ENCODE data around the gene DOK7.
"Not testable (repeated sequence)": the region's sequence is repeated elsewhere in the genome, so short reads cannot be mapped to it uniquely, and the experiment has no call there.

The DOK7 gene

DNA sequence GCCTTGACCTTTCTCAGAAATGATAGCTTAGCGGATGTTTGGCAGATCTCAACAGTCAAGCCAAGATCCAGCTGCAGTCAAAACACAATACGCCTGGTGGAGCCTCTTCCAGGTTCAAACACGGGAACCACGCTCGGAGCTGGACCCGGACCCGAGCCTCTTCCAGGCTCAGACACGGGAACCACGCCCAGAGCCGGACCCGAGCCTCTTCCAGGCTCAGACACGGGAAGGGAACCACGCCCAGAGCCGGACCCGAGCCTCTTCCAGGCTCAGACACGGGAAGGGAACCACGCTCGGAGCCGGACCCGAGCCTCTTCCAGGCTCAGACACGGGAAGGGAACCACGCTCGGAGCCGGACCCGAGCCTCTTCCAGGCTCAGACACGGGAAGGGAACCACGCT is 48.5 kb downstream of the DOK7 start:
- not testable (repeated sequence) for FAIRE-seq

DNA sequence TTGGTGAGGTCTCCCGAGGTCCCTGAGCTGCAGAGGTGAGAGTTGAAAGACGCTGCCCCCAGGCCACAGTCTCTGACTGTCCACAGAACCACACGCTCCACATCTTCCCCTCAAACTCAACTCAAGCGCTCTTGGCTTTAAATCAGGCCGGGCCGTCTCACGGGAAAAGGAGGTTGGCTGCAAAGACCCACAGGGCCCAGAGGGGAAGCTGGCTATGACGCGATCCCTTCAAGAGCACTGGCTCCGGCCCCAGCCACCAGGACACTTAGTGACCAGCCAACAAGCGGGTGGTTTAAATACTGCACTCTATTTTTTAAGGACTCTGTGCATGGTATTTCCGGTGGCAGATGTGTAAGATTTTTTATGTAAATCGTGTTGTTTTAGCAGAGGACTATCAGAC is 49.2 kb downstream of the DOK7 start:
- no peak for FAIRE-seq

DNA sequence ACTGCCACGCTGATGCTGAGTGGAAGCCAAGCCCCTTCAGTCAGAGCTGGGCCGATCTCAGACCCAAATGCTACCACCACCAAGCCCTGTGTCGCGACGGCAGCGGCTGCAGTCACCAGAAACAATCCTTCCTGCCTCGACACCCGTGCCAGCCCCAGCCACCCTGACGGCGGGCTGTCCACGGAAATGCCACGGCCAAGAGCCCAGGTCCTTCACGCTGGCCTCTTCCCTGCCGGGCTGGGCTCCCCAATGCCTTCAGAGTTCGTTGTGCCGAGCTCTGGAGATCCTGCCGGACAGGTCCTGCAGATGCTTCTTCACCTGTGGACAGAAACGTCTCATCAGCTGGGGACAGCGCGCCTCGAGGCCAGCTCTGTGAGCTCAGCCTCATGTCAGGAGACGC is 49.6 kb downstream of the DOK7 start:
- no peak for FAIRE-seq

DNA sequence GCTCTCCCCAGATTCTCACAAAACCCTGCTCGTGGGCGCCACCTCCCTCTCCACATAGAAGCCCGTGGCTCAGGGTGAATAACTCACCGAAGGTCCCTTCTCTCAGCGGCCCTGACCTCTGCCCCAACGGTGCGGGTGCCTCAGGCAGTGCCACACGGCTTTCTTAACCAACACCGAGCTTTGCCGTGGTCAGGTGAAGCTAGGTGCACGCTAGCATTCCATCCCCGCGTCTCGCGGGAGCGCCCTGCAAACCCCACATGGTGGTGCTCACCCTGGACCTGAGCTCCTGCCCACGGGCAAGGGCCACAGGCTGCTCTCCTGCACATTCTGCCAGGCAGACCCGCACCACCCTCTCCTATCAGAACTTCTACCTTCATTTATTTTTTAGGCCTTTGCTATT is 50.7 kb downstream of the DOK7 start:
- no peak for FAIRE-seq

DNA sequence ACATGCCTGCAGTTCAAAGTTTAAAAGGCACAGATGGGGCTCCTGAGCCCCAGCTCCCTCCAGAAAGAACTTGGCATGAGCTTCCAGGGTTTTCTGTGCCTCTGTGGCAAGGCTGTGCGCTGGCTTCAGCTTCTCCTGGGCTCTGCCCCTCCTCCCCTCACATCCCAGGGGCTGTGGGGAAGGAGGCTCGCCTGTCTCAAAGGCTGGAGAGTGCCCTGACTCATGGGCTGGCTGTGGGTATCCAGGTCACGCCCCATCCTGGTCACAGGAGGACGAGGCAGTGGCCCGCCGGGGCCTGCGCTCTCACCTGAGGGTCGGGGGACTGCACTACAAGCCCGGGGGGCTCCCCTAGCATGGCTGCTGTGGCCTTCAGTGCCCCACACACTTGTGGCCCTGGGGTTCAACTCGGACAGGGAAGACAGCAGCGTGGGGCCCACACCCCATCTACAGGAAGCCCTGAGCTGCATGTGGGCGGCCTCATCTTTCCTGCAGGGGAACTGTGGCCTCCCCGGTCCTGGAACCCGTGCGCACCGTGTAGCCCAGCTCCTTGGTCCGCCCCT is 51.2 kb downstream of the DOK7 start:
- FAIRE-seq, result no peak

DNA sequence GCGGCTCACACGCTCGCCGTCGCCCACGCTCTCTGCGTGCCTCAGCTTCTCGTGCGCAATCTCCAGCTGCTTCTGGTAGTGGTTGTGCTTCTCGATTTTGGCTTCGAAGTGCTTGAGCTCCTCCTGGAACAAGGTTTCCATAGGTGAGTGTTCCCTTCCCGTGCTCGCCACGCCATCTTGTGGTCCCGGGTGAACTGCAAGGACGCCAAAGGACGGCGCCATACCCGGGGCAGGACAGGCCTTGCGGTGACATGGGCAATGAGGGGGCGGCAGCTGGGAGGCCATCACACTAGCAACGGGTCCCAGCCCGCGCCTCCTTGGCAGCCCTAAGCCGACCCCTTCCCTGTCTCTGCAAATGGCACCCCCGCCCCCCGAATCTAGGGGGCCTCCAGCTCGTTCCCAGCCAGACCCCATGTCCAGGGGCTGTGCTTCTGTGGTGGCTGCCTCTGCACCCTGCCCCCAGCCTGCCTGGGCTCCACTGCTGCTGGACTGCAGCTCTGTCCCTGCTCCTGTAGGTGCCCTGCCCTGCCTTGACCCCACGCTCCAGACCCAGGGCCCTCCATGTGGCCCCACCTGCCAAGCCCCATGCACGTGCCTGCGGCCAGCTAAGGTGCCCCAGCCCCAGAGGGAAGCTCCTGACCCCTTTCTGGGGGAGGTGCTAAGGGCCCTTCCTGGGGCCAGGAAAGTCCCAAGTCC is 51.8 kb downstream of the DOK7 start:
- FAIRE-seq, result no peak

DNA sequence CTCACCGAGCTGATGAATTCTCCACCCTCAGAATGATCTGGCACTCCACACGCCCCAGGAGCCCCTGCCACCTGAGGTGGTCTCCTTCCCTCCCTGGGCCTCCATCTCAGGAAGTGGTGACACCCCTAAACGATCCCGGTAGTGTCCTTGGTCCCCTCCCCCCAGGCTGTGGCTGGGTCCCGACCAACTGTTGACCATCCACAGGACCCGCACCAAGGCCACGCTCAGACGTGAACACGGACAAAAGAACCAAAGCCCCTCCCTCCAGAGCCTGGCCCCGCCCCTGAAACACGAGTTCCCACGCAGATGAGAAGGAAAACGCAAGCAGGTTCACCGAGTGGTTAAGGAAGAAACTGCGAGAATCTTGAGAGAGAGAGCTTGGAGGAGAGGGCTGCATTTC is 52.5 kb downstream of the DOK7 start:
- FAIRE-seq, result no peak

DNA sequence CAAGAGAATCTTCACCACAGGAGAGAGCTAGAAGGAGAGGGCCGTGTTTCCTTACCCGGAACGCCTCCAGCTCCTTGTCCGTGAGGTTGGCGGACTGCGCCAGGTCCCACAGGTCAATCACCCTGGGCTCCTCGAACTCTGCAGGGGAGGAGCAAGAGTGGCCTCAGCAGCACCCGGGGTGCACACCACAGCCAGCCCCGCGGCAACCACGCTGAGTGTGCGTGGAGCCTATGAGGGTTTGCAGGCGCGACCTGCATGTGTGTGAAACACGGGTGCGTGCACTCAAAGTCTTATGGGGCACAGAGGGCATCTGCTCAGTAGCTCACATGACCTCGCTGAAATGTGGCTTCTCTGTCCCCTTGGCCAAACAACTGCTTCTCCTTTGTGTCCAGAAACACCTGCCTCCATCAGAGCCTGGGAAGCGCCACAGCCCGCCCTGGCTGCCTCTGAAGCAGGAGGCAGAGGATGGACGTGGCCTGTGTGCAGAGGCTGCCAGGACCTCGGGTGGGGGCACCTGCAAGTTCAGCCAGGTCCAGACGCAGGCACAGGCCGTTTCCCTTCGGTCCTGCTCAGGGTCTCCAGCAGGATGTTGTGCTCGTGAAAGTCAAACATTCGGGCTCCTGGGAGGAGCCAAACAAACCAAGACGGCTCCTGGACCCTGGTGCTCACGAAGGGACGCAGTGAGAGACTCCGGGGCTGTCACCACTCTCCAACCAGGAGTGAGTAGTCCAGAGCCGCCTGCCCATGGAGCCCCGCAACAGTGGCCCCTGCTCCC is 53.1 kb downstream of the DOK7 start:
- FAIRE-seq, result no peak

DNA sequence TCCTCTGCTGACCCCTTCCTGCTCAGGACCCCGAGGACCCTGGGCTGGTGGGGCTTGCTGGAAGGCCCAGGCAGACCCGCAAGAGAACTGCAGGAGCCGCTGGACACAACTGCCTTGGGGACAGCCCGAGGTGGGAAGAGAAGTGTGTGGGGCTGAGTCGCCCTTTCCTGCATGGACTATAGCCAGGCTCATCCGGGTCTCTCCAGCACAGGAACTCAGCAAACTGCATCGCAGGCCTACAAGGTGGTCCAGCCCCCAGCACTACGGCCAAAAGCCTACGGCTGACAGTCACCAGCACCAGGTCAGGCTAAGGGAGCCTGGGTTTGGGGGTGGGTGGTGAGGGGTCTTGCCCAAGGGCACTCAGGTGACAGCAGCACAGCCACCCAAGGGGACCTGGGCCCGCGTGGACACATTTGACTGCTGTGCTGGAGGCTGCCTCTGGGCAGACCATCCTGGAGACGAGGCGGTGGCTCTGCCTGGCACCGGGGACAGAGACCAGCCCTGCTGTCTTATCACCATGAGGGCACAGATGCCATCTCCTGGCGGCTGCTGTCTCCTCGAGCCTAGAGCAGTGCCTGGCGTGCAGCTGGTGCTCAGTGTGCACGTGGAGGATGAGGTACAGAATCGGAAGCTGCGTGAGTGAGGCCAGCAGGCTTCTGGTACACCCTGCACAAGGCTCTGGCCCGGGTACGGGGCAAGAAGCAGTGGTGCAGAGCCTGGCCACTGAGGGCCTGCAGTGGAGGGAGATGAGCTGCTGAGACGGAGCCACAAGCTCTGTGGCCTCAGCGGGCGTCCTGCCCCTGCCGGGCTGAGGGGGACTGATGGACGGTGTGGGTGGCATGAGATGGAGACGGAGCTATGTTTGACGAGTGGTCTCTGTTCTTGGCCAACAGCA is 54.0 kb downstream of the DOK7 start:
- FAIRE-seq, result no peak

DNA sequence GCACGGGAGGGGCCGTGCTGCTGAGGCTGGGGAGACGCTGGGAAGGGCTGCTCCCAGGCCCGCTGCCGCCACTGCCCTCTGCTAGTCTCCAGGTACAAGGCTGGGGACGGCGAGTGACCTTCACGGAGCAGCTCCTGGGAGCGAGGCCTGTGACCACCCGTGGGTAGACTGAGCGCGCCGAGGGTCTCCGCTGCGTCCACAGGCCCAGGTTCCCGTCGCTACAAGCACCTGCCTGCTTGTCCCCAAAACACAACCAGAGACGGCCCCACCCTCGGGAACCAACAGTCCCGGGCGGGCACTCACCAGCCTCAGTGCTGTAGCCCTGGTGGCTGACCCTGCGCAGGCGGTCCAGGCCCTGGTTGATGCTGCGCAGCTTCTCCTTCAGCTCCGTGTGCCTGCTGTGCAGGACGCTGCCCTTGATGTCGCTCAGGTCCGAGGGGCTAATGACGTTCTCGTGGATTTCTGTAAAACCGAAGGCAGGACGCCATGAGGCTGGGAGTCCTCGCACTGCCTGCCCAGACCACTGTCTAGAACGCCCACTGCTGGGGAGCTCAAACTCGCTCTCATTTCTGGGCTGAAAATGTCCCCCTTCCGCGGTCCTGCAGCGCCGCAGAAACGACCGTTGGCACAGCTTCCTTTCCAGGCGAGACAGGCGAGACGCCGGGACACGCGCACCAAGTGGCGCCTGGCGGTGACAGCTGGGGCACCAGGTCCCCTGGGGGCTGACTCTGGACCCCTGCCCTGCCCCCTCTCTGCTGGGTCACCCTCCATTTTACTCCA is 54.8 kb downstream of the DOK7 start:
- no peak for FAIRE-seq

DNA sequence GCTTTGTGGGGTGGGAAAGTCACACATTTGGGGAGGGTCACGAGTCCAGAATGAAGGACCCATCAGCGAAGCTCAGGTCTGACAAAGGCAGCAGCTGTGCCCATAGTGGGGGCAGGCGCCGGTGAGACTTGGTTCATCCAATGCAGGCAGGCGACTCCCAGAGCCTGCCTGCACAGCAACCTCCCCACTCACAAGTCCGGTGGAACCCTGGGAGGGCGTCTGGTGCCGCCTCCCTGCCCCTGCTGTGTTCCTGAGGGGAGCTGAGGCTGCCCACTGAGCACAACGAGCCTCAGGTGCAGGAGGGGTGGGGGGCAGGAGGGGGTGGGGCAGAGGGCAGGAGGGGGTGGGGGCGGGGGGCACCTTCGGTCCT is 55.4 kb downstream of the DOK7 start:
- FAIRE-seq, result no peak

DNA sequence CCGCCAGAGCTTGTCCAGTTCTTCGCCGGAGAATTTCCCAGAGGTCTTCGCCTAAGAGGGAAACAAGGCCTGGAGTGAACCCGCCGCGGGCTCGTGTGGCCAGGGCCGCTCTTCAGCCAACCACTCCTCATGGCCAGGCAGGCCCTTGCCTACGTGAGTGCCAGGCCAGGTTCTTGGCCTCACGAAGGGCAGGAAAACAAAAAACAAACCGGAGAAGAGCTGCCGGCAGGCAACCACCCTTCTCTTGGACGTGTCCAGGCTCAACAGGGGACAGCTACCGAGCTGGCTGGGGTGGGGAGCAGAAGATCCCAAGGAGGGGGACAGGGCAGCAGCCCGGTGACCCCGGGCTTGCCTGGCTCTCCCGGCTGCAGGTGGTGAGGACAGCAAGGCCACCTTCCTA is 55.8 kb downstream of the DOK7 start:
- FAIRE-seq, result no peak

DNA sequence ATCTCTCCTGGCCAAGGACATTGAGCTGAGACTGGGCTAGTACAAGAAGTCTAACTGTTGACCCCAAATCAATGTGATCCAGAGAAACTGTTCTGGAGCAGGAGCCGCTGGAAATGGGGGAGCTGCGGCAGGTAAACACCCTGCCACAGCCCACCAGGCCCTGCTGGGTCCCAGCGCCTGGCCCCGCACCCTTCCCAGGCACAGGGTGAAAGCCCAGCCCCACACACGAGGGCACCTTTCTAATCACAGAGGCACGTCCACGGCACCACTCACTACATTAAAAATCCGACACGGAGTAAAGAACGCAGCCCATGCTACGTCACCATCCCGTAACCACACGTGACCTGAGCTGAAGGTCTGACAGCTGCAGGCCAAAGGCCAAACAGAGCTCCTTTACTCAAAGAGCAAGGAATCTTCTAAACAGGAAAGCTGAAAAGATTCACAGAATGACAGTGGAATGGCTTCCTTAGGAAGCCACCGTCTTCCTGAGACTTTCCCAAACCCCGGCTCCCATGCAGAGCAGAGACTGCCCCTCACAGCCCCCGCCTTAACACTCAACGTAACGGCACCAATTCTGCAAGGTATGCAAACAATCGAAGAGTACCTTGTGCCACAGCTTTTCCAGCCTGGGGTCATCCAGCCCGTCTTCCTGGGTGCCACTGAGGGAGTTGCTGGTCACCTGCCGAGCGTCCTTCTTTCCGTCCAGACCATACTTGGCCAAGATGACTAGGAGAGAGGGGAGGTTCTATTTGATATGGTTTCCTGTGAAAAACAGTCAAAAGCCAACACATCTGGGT is 56.6 kb downstream of the DOK7 start:
- no peak for FAIRE-seq

DNA sequence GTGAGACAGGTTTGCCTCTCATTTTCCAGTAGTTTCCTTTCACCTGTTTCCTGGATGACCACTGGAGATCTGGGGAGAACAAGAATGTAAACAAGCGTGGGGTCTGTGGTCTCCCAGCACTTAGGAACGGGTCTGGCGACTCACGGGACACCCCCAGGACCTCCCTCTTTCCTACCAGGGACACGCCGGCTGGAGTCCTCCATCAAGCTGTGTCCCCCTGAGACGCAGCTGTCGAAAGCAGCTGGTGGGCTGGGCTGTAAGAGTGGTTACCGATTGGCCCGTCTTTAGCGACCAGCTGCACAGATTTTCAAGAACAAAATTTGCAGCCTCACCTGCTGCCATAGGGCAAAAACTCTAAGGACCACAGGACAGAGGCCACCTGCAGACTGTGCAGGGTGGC is 57.2 kb downstream of the DOK7 start:
- FAIRE-seq, result no peak

DNA sequence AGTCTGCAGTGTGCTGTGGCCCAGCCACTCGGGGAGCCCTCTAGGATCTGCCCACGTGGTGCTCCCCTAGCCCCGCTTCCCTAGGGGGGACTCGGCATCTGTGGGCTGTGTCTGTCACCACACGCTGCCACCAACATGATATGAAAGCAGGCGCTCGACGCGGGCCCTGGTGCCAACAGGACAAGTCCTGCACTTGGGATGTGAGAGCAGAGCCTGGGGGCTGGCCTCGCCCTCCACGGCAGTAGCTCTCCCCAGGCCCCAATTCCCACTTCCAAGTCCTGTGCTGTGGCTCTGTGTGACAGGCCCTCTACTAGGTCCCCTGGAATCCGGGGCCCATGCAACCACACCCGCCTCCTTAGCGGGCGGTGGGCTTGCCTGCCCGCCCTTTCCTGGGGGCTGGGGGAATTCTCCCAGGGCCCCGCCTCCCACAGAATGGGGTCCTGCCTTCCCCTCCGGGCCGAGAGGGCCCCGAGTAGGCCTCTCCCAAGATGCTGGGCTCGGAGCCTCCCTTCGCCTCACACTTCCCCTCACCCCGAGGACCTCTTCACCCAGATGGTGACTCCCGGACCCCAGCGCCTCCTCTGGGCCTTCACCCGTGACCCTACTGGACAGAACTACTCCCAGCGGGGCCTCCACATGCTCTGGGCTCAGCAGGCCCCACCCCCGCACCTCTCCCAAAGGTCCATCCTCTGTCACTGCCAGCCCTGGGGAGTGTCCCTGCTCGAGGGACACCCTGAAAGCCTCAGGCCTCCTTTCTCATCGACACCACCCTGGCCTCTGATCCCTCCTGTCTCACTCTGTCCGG is 57.9 kb downstream of the DOK7 start:
- no peak for FAIRE-seq

DNA sequence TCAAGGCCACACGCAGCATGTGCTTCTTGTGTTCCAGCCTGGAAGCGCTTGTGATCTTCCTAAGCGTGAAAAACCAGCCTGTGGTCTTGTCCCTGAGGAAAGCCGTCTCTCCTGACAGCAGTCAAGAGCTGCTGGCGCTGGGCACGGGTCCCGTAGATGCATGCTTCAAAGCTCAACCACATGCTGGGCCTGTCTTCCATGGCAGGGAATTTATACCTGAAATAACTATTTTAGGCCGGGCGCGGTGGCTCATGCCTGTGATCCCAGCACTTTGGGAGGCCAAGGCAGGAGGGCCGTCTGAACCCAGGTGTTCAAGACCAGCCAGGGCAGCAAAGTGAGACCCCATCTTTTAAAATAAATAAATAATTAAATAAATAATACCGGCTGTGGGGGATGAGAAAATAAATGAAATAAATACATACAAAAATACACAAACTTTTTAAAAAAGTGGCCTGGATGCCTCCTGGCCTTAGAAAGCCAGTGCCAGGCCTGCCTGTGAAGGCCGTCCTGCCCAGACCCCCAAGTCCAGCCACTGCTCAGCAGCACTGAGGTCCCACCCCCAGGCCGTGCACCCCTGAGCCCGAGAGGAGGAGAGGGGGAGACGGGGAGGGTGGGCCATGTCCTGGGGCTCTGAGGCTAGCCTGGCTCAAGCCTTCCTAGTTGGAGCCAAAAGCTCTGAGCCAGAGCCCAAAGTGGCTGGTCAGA is 58.7 kb downstream of the DOK7 start:
- no peak for FAIRE-seq

DNA sequence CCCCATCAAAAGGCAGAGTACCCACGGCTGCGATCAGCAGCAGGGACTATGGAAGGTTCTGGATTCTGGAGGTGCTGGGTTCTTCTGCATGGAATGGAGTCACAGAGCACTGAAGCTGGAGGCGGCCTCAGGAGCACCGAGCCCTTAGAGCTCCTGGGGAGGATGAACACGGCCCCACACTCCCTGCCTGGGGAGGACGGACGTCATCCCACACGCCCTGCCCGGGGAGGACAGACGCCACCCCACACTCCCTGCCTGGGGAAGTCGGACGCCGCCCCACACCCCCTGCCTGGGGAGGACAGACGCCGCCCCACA is 59.2 kb downstream of the DOK7 start:
- FAIRE-seq, result no peak

DNA sequence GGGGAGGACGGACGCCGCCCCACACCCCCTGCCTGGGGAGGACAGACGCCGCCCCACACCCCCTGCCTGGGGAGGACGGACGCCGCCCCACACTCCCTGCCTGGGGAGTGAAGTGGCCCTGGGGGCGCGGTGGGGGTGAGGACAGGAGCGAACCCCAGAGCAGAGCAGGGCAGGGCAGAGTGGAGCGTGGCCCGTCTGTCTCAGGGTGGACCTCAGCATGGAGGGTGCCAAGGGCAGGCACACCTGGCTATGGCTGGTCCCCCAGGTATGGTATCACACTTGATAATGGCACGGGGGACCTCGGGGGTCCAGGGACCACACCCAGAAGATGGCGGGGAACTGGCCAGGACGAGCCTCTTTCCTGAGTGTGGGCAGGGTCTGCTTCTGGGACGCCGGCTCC is 59.5 kb downstream of the DOK7 start:
- FAIRE-seq, result no peak

DNA sequence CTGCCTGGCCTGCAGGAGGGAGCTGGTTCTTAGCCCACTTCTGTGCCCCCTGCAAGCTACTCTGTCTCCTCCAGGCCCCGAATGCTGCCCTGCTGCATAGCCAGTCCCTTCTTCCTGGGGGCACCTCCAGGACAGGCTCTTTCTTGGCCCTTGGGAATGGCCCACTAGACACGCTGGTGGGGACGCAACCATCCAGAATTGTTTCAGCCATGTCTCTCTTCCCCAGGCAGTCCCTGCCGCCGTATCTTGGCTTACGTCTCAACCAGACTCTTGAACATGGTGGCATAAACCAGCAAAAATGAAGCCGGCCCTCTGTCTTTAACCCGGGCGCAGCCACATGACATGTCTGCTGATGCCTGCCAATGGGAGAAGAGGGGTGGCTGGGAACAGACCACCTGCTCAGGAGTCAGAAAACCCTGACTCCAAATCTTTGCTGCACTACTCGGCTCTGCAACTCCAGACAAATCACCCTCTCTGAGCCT is 60.1 kb downstream of the DOK7 start:
- no peak for FAIRE-seq

DNA sequence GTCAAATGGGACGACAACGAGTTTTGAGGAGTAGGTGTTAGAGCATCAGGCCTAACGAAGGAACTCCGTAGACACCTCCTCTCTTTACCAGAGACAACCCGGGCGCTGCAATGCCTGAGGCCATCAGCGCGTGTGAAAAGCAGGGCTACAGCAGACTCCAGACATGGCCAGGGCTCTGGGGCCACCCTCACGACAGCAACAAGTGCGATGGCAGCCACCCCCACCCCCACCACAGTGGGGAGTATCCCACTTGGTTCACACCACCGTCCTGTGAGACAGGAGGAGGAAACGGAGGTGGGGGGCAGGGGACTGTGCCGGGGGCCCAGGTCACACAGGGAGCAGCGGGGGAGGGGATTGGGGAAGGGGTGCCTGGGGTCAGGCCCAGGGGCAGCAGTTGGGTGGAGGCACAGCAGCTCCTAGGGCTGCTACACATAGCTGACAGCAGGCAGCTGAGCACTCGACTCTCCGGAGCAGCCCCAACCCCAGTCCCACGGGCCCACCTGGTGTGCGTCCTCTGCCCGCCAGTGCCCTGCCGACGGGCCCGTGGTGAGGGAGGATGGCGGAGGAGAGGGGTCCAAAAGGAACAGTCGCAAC is 60.6 kb downstream of the DOK7 start:
- no peak for FAIRE-seq

Data from G401.6 (cell line).